Measurements from ENCODE around the gene INPPL1. TPM values are rescaled to one million over a fixed set of nuclear protein-coding genes. Genes with fewer than 3 reads are reported as not detected.

Gene INPPL1
- polyA plus RNA-seq, 1 experiment = 164 TPM

GRCh38 chr11:72228229-72228843 lies 3.8 kb downstream of the INPPL1 start:
- ChIA-PET POLR2A (no interaction called here), CTCF (interaction anchor here (0.6 to 7.5 kb wide), 3 partner anchors 9 to 125 kb away, joined by 3 to 57 read pairs (median 4); no protein-coding TSS in a partner anchor)
- H3K36me3 ChIP-seq (ENCODE audit: control insufficient read depth, insufficient read depth, low read length) = peaks cover 53% of the 10 kb centered on the region
- H3K4me3 ChIP-seq (ENCODE audit: low read depth, low read length) = no peak overlapping the region
- H3K27me3 ChIP-seq (ENCODE audit: control insufficient read depth, insufficient read depth, low read length) = no peaks in the 10 kb centered on the region
- TF ChIP-seq, protein P1, sequence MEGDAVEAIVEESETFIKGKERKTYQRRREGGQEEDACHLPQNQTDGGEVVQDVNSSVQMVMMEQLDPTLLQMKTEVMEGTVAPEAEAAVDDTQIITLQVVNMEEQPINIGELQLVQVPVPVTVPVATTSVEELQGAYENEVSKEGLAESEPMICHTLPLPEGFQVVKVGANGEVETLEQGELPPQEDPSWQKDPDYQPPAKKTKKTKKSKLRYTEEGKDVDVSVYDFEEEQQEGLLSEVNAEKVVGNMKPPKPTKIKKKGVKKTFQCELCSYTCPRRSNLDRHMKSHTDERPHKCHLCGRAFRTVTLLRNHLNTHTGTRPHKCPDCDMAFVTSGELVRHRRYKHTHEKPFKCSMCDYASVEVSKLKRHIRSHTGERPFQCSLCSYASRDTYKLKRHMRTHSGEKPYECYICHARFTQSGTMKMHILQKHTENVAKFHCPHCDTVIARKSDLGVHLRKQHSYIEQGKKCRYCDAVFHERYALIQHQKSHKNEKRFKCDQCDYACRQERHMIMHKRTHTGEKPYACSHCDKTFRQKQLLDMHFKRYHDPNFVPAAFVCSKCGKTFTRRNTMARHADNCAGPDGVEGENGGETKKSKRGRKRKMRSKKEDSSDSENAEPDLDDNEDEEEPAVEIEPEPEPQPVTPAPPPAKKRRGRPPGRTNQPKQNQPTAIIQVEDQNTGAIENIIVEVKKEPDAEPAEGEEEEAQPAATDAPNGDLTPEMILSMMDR (IDR thresholded peaks at IDR 0.05; ENCODE audit: insufficient read depth, low read depth, low read length) = no peak
- DNase-seq (ENCODE audit: low read depth) = no peak

DNA sequence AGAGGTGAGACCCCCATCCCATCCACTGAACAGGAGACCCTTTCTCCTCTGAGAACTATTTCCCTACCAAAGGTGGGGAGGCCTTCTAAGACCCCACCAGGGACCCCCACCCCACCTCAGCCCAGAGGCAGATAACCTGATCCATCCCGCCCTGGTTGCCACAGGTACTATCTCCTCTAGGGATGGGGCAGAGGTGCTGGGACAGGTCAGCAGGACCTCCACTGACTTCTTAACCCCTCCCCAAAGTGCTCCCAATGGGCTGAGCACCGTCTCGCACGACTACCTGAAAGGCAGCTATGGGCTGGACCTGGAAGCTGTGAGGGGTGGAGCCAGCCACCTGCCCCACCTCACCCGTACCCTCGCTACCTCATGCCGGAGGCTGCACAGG lies 4.3 kb downstream of the INPPL1 start:
- H3K4me3 ChIP-seq (ENCODE audit: low read depth, low read length) = no peak overlapping the region
- POLR2A ChIA-PET = no interaction called here
- TF ChIP-seq, protein P1 (IDR thresholded peaks at IDR 0.05; ENCODE audit: insufficient read depth, low read depth, low read length) = no peak
- CTCF ChIA-PET = interaction anchor here (0.6 to 7.5 kb wide), 4 partner anchors 9 to 204 kb away, joined by 3 to 57 read pairs (median 4); no protein-coding TSS in a partner anchor
- DNase-seq (ENCODE audit: low read depth) = no peak
- H3K27me3 ChIP-seq (ENCODE audit: control insufficient read depth, insufficient read depth, low read length) = no peaks in the 10 kb centered on the region
- peaks cover 58% of the 10 kb centered on the region for H3K36me3 ChIP-seq (ENCODE audit: control insufficient read depth, insufficient read depth, low read length)

GRCh38 chr11:72229336-72229924 lies 4.9 kb downstream of the INPPL1 start:
- no peak overlapping the region for H3K4me3 ChIP-seq (ENCODE audit: low read depth, low read length)
- TF ChIP-seq, protein P1 (IDR thresholded peaks at IDR 0.05; ENCODE audit: insufficient read depth, low read depth, low read length) = no peak
- CTCF ChIA-PET = interaction anchor here (1.3 to 7.5 kb wide), 3 partner anchors 8 to 204 kb away, joined by 3 to 57 read pairs (median 3); no protein-coding TSS in a partner anchor
- POLR2A ChIA-PET = no interaction called here
- H3K36me3 ChIP-seq (ENCODE audit: control insufficient read depth, insufficient read depth, low read length) = peaks cover 63% of the 10 kb centered on the region
- no peak for DNase-seq (ENCODE audit: low read depth)
- H3K27me3 ChIP-seq (ENCODE audit: control insufficient read depth, insufficient read depth, low read length) = no peaks in the 10 kb centered on the region

DNA sequence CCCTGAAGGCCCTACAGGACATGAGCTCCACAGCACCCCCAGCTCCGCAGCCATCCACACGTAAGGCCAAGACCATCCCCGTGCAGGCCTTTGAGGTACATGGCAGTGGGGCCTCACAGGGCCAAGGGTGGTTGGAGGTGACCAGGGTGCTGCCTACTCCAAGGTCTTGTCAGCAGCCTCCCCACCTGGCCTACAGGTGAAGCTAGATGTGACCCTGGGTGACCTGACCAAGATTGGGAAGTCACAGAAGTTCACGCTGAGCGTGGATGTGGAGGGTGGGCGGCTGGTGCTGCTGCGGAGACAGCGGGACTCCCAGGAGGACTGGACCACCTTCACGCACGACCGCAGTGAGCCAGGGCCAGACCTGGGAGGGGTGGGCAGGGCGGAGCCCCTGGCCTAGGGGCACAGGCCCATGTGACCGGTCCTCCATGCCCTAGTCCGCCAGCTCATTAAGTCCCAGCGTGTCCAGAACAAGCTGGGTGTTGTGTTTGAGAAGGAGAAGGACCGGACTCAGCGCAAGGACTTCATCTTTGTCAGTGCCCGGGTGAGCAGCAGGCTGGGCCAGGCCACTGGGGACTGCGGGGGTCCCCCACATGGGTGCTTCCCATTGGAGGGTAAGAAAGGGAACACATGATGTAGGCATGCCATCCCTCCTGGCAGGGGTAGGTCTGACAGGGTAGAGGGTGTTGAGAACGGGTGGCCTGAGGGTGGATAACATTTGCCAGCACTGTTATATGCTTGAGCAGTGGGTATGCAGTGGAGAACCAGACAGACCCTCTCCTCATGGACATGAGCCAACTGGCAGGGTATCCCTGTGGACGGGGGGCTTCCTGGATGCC lies 5.6 kb downstream of the INPPL1 start:
- ChIA-PET CTCF (interaction anchor here (0.8 to 7.5 kb wide), 4 partner anchors 8 to 205 kb away, joined by 3 to 57 read pairs (median 3); no protein-coding TSS in a partner anchor), POLR2A (no interaction called here)
- peaks cover 67% of the 10 kb centered on the region for H3K36me3 ChIP-seq (ENCODE audit: control insufficient read depth, insufficient read depth, low read length)
- no peaks in the 10 kb centered on the region for H3K27me3 ChIP-seq (ENCODE audit: control insufficient read depth, insufficient read depth, low read length)
- no peak overlapping the region for H3K4me3 ChIP-seq (ENCODE audit: low read depth, low read length)
- TF ChIP-seq, protein P1 (IDR thresholded peaks at IDR 0.05; ENCODE audit: insufficient read depth, low read depth, low read length) = no peak
- DNase-seq (ENCODE audit: low read depth) = no peak

Data from BJ (cell line).